AG09319 (cell line): ENCODE data around the gene RNF215.

Experiments
- DNase-seq: peaks from one replicate; pipeline ENCODE4 v3.0.0-alpha.2; 2010; ENCODE audit warnings: low read depth; ENCODE audit errors: extremely low read depth
- CTCF ChIP-seq: IDR thresholded peaks from 2 replicates; pipeline ENCODE4 v1.5.1; 2011; ENCODE audit warnings: low read depth, mild to moderate bottlenecking, inconsistent platforms, low read length, moderate library complexity

The RNF215 gene

GRCh38 chr22:30398685-30399680 lies 11.8 kb upstream of the RNF215 start:
- DNase-seq: no peak
- no peak for TF ChIP-seq CTCF

- DNase-seq: no peak
- TF ChIP-seq CTCF: no peak
Observed at GRCh38 chr22:30397656-30398635, 10.7 kb upstream of the RNF215 start.

- TF ChIP-seq CTCF: no peak
- no peak for DNase-seq
Observed at GRCh38 chr22:30396871-30397655, 9.9 kb upstream of the RNF215 start, which contains the start of gene SEC14L2. TSS of gene SEC14L2 (plus strand) at chr22:30397018. CDS start at chr22:30397117, 99 bp downstream.

- no peak for TF ChIP-seq CTCF
- DNase-seq: no peak
Observed at GRCh38 chr22:30393885-30394284, 6.7 kb upstream of the RNF215 start.

- no peak for TF ChIP-seq CTCF
- no peak for DNase-seq
Observed at GRCh38 chr22:30393322-30393680, 6.1 kb upstream of the RNF215 start.

GRCh38 chr22:30392661-30393321 lies 5.6 kb upstream of the RNF215 start:
- no peak for DNase-seq
- no peak for TF ChIP-seq CTCF
